Measurements from ENCODE around the gene ASB8.

ASB8 gene

GRCh38 chr12:48157018-48157888 lies at the start of gene ASB8:
ASB8 (minus strand) TSS chr12:48157515; CDS start chr12:48153496, 4,019 bp downstream.
- peak; percentile 96 to 98 for DNase-seq

GRCh38 chr12:48203192-48203591 lies 45.9 kb upstream of the ASB8 start, which contains the start of gene OR10AD1:
OR10AD1 (minus strand) TSS chr12:48203292; CDS start chr12:48203292, 0 bp downstream.
- no peak for DNase-seq

- DNase-seq: no peak
Measured at GRCh38 chr12:48202766-48203165, 45.5 kb upstream of the ASB8 start.

GRCh38 chr12:48201516-48201915 lies 44.2 kb upstream of the ASB8 start:
- no peak for DNase-seq

GRCh38 chr12:48201091-48201490 lies 43.8 kb upstream of the ASB8 start:
- no peak for DNase-seq

GRCh38 chr12:48199774-48200221 lies 42.5 kb upstream of the ASB8 start:
- no peak for DNase-seq

GRCh38 chr12:48198985-48199384 lies 41.7 kb upstream of the ASB8 start:
- no peak for DNase-seq

GRCh38 chr12:48198672-48198971 lies 41.3 kb upstream of the ASB8 start:
- DNase-seq: no peak

- peak; percentile 67 to 79 for DNase-seq
Measured at GRCh38 chr12:48197971-48198671, 40.8 kb upstream of the ASB8 start.

GRCh38 chr12:48197549-48197970 lies 40.2 kb upstream of the ASB8 start:
- DNase-seq: no peak

- DNase-seq: no peak
Measured at GRCh38 chr12:48194799-48195201, 37.5 kb upstream of the ASB8 start.

- no peak for DNase-seq
Measured at GRCh38 chr12:48193623-48194022, 36.3 kb upstream of the ASB8 start.

GRCh38 chr12:48192861-48193260 lies 35.5 kb upstream of the ASB8 start:
- DNase-seq: no peak

GRCh38 chr12:48191096-48191495 lies 33.8 kb upstream of the ASB8 start:
- DNase-seq: no peak

GRCh38 chr12:48189331-48190125 lies 32.2 kb upstream of the ASB8 start:
- peak in 1 of 2 donors; percentile 21 for DNase-seq

- no peak for DNase-seq
Measured at GRCh38 chr12:48187916-48188695, 30.8 kb upstream of the ASB8 start.

- no peak for DNase-seq
Measured at GRCh38 chr12:48185181-48185919, 28.0 kb upstream of the ASB8 start.

GRCh38 chr12:48184549-48184922 lies 27.2 kb upstream of the ASB8 start:
- DNase-seq: no peak

- no peak for DNase-seq
Measured at GRCh38 chr12:48183876-48184548, 26.7 kb upstream of the ASB8 start.

- peak in 1 of 2 donors; percentile 63 for DNase-seq
Measured at GRCh38 chr12:48183091-48183875, 26.0 kb upstream of the ASB8 start, which contains the start of gene CCDC184. CCDC184 (plus strand) TSS chr12:48183644; CDS start chr12:48184123, 479 bp downstream.

Data from bone marrow (tissue), 2 donors.